HG02885 (cell line): ENCODE results near the gene AFF1.
A peak's percentile ranks its signal among the peaks of the same experiment; 100 is the strongest.
"Not testable (repeated sequence)": the region's sequence is repeated elsewhere in the genome, so short reads cannot be mapped to it uniquely, and the experiment has no call there.

Source experiments
- ATAC-seq: cut with Tn5 transposase; IDR thresholded peaks from one replicate; pipeline ENCODE4 v1.9.1; 2021; ENCODE audit warnings: mild to moderate bottlenecking; ENCODE audit not compliant: unreplicated experiment, poor library complexity

The AFF1 gene

DNA sequence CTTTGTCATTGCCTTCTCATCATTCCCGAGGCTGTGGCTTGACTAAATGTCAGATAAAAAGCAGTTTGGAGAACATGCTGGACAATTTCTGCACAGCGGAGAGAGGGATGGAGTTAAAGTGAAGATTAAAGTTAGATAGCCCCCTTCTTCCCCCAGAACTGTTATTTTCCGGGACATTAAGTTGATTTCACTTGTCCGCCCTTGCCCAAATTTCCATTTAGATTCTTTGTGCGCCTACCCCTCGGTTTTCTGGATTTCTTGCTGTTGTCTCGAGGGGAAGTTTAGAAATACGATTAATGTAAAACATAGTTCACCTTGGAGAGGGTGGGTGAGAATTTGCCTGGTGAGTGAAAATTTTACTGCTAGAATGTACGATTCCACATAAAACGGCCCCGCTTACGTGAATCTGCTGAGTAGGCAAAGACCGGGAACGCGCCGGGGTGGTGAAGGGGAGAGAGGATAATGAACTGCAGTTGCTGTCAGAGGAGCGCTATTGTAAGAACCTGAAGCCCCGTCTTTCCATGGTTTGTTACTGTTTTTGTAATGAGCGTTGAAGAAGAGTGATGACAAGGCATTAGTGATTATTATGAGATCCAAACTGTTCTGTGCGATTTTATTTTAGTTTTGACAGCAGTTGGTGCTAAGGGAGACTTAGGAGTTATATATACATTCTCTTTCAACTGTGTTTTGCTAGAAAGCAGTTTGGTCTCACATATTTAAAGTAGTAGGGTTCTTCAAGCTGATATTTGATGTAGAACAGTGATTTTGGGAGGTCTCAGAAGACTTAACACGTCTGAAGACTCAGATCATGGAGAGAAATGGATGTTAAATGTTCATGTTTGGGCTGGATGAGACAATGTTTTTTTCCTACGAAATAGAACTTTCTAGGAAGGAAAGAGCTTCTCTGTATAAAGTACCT lies 73.0 kb downstream of the AFF1 start:
- ATAC-seq: no peak

DNA sequence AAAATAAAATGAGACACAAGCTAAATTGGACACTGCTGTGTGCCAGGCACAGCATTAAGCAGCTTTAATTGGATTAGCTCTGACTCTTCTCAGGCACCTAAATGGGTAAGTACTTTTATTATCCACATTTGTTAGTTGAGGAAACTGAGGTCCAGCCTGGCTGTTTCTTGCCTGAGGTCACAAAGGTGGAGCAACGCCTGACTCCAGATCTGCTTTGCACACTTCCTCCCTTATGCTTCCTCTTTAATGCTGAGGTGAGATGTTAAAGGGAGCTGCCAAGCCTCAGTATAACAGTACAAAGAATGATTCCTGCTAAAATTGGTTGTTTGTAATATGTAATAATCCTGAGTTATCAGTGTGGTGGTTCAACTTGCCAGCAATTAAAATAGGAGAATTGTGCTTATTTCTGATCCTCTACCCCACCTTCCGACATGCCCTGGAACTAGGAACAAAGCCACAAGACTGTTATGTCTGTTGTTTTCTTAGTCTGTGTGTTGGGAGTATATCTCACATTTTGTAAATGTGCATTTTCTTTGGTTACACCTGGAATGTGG lies 74.4 kb downstream of the AFF1 start:
- ATAC-seq: no peak

DNA sequence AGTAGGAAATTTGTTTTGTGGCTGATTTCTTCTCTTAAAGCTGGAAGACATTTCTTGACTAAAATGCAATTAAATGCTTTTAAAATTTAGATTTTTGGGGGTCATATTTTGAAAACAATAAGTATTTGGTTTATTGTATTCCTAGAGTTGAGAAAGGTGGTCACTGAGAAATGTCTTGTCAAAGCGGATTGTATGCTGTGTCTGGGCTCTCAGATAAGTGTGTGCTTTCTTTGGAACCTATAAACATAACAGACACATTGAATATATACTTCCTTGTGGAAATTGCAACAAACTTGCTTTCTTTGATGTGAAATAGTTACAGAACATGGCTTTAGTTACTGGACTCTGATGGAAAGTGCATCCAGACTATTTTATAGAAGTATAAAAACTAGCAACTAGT lies 75.4 kb downstream of the AFF1 start:
- ATAC-seq: no peak

DNA sequence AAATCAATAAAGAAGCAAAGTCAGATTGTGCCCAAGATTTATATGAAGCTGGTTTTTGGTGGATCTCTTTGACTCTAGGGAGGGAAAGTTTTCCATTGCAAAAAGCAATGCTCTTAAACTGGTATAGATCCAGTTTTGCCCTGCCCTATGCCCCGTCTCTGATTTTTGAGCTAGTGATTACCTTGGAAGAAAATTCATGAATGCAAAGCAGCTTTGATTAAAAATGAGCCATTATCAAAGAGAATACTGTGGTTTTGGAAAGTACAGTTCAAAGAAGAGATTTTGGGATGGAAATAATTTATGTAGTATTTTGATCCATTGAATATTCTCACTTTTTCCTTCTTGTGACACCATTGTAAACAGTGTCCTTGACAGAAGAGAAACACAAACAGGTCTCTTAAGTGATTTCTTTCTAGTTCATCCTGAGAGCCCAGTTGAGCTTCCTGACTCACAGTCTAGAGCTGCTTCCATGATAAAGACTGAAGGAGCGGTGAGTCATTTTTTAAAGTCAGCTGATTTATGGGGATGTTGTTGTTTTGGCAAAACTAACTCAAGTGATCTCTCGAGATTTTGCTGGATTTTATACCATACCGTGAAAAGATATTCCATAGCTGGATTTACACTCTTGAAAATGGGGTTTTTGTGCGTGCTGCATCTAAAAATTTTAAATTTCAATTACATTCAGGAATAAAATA lies 76.7 kb downstream of the AFF1 start:
- ATAC-seq: no peak

DNA sequence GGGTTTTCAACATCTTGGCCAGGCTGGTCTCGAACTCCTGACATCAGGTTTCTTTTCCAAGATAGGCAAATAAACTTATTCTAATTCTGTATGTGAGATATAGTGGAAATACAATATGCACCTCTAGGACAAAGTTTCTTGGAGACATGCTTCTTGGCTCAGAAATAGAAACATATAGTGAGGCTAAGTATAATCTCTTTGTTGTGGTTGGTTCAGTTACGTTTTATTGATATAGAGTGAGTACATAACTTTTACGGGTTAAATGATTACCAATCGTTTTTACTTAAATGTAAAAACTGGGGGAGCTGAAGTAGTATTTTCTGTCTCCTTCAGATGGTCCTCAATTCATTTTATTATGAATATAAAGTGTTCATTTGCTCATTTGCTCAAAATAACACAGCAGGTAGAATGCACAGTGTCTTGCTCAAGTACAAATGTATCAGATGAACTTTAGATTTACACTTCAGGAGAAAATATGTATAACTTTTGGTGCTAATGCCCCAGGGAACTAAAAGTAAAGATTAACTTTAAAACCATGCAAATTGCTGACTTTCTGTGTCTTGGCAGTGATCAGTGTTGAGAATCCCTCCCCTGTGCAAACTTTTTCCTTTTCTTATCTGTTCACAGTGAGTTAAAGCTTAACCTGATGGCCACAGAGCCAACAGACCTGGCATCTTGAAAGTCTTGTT lies 77.6 kb downstream of the AFF1 start:
- no peak for ATAC-seq

DNA sequence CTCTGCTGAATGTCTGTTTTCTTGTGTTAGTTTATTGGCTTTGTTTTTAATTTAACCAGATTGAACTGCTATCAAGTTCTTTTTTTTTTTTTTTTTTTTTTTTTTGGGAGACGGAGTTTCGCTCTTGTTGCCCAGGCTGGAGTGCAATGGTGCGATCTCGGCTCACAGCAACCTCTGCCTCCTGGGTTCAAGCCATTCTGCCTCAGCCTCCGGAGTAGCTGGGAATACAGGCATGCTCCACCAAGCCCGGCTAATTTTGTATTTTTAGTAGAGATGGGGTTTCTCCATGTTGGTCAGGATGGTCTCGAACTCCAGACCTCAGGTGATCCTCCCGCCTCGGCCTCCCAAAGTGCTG lies 78.1 kb downstream of the AFF1 start:
- not testable (repeated sequence) for ATAC-seq

DNA sequence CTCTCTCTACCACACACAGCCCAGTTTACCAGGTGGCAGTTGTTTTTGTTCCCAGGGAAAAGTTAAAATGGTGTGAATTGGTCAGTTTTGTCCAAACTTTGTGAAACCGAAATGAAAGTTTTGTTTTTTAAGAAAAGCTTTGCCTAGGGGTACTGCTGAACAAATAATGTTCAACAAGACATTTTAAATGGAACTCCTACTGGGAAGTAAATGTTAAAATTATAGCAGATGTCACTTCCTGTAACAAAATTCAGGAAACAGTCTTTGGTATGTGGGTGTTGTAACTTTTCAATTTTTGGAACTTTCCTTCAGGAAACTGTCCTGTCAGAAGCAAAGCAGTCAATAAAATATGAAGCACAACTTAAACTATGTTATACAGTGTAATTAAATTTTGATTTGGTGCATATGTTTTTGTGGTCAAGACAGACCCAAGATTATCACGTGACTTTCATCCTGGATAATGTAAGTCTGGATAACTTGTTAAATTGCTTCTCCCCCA lies 79.5 kb downstream of the AFF1 start:
- ATAC-seq: no peak

DNA sequence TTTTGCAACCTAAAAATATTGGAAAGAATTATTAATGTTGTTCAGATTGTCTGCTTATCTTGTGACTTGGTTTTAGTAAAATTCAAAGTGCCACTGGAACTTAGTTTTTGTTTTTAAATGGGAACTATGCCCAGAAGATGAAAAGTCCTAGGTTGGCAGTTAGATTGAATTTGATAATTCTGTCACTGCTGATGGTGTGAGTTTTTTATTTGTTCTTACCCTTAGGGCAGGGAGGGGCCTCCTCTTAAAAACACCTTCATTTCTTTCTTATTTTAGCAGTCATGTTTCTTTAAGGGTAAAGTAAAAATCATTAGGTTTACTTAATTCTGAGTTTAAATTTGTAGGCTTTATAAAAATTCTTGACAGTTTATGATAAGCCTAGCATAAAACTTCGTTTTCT lies 80.6 kb downstream of the AFF1 start:
- ATAC-seq: no peak

DNA sequence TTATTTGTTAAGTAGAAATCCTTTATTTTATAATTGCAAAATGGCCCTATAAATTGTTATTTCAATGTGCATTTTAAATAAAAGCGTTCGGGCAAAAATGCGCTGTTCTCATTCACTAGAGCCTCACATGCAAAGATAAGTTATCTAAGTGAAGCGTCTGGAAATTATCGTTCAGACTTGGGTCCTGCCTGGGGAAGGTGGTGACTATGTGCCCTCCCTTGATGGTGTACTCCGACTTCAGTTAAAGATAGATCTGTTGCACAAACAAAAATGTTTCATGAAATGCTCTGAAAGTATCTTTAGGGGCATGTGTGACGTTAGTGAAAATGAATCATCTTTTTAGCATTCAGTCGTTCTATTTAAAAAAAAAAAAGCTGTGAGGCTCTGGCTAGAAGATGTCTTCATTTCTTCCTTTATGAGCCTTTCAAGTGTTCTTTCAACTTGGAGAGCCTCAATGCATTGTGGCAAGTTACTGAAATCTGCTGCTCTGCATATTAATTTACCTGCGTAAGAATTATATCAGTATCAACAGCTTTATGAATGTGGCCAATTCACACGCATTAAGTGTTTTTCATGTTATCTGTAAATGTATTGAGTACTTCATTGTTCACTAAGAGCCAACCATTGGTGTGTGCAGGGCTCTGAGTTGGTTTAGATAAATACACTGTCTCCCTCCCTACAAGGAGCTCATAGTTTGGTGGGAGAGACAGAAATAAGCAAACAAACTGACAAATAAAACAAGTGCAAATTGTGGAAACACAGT lies 83.0 kb downstream of the AFF1 start:
- ATAC-seq: no peak

DNA sequence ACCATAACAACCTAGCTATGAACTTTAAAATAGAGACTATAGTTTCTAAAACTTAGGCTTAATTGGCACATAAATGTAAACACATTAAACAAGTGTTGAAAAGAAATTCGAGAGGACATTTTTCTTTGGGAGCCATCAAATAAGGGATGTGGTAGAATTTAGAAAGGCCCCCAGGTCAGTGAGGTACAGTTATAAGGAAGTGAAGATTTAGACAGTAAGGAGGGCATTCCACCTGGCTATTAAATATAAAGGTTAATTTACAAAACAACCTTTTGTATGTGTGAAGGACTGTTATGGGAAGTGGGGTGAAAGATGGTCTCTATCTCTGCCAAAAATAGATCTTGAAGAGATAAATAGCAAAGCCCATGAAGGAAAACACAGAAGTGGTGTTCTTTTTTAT lies 83.9 kb downstream of the AFF1 start:
- no peak for ATAC-seq

DNA sequence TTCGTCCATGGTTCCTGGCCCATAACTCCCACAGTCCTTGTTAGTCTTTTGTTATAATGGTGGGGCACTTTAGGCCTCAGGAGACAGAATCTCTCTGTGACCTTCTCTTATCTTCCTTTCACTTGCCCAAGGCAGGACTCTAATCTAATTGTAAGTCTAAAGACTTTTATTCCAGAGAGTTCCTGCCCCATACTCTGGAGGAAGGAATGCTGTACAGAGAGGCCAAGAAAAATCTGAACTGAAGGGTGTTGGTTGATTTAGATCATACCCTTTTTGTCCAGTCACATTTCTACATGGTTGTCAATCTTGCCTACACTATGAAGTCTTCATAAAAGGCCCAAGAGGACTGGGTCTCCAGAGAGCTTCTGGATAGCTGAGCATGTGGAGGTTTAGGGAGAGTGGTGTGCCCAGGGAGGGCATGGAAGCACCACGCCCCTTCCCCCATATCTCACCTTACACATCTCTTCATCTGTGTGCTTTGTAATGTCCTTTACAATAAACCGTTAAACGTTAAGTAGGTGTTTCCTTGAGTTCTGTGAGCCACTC lies 84.5 kb downstream of the AFF1 start:
- ATAC-seq: no peak

DNA sequence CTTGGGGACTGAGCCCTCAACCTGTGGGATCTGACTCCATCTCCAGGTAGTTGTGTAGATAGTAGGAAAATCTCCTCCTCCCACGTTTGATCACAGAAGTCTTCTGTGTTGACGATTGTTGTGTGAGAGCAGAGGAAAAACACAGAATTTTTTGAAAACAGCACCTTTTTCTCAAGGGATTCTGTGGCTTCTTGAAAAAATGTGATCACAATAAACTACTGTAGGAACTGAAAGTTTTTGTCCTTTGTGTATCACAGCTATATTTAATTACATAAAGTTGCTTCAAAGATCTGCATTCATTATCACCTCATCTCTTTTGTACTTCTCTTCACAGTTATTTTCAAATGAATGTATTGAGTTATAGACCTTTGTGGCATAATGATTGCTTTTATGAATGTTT lies 85.1 kb downstream of the AFF1 start:
- no peak for ATAC-seq

DNA sequence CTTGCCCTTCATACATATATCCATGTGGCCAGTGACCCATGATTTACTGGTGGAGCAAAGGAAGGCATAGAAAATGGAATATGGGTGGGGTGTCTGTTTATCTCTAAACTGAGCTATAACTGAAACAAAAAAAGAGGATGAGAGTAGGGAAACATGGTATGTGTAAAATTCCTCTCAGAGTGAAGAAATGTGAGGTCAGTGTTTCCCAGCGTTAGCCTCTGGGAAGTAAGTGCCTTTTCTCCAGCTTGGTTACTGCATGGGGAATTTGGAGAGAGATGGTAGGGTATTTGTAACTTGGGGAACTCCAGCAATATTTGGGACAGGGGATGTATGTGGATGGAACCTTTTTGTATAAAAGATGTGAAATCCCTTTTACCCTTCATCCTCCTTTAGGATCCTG lies 89.4 kb downstream of the AFF1 start:
- no peak for ATAC-seq

DNA sequence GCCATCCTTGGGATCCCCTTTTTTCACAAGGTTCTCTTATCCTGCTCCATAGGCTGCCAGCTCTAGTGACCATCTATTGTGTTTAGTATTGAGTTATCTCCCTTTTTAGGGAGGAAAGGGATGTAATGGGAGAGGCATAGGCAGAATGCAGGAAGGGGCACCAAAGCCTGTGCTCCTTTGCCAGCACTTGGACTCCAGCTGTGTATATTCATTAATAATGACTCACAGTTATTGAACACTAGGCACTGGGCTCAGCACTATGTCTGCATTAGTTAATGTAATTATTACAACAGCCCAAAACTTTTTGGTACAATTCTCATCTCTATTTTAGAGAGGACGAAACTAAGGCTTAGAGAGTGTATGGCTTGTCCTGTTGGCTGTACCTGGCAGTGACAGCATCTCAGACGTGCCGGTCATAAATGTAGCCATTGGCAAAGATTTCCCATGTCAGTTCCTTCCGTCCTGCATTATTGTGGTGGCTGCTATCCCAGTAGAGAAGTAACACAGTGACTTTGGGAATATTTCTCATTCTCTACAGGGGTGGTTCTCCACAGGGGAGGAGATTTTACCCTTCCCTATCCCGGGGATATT lies 90.3 kb downstream of the AFF1 start:
- ATAC-seq: no peak

DNA sequence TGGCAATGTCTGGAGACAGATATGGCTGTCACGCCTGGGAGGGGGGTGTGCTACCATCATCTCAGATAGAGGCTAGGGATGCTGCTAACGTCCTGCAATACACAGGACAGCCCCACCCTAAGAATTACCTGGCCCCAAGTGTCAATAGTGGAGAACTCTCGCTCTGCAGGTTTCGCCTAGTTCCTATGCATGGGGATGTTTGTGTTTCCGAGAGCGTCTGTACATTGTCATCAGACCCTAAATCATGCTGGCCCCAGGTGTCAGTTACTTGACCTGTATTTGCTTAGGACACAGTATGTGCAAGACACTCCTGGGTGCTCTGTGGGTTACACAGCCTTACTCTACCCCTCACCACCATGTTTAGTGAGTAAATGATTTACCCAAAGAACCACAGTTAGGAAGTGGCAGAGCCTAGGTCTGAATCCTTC lies 90.8 kb downstream of the AFF1 start:
- no peak for ATAC-seq

DNA sequence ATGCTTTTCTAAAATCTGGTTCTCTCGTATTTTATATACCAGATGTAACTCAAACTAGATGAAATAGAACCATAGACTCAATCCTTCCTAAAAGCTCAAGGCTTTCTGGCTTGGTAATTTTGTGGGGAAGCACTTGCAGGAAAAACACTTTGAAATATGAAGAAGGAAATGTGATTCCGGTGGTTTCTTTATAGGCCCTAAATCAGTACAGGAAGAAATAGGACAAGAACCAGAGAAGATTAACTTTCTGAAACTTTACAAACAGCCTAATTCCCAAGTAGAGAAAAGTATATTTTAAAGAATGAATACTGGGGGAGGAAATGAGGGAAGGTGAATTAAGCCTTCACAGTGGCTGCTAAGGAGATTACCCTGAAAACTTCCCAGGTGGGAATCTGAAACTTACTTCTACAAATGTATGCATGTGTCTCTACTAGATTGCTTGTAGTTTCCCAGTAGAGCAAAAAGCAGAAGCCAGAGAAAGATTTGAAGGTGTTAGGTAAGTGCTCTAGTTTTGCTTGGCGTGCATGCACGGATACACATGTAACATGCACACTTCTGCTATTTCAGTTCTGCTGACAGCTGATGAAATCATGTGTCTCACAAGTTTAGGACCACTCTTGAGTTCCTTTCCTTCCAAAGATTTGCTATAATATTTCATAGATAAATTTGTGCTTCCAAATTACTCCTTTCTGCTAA lies 92.1 kb downstream of the AFF1 start:
- peak; percentile 94 for ATAC-seq

DNA sequence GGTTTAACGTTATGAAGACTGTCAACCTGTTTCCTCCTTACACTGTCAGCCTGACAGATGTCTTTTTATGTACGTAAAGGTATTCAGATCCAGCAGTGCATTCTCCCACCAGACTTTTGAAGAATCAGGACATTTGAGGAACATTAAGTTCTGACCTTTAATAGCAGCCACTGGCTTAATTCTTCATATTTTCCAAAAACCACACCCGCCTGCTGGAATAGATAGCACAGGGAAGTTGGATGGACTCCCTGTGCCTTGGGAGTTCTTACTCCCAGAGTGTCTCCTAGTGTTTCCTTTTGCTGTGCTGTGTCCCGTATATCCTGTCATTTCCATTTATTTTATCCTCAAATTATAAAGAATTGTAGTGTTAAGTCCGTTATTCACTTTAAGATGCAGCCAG lies 94.5 kb downstream of the AFF1 start:
- ATAC-seq: no peak

DNA sequence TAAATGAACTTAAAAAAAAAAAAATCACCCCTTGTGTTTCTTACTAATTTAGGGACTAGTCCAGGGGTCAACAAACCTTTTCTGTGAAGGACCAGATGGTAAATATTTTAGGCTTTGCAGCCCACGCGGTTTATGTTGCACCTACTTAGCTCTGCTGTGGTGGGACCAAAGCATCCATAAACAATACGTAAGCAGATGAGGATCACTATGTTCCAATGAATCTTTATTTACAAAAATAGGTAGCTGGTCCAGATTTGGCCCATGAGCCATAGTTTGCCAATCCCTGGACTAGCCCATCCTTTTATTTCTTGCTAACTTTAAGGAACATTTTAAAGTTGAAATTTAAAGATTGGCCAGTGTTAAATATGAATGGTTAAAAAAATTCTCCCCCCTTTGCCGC lies 95.3 kb downstream of the AFF1 start:
- no peak for ATAC-seq
